ENCODE measurements around the gene MEFV. TPM values are rescaled to one million over a fixed set of nuclear protein-coding genes. Genes with fewer than 3 reads are reported as not detected.

The MEFV gene
- total RNA-seq, 1 donor from 2014 or later: not detected

DNA sequence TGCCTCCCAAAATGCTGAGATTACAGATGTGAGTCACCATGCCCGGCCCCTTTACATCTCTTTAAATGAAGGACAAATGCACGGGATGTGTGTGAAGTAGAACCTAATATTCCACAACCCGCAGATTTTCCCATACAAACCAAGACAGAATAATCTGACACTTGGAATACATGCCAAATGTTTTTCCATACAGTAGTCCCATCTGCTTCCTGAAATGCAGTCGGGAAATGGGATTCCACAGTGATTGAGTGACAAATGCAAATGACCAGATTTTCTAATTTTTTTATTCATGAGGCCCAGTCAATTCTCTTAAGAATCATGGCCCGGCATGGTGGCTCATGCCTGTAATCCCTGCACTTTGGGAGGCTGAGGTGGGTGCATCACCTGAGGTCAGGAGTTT is 14.7 kb downstream of the MEFV start:
- Mint-ChIP-seq H3K4me1 (ENCODE audit: unreplicated experiment) (no peaks in the 10 kb centered on the region), H3K9me3 (no peaks in the 10 kb centered on the region), H3K4me3 (no peak overlapping the region), H3K27me3 (peaks cover 28% of the 10 kb centered on the region), H3K27ac (no peak overlapping the region), H3K36me3 (no peaks in the 10 kb centered on the region)
- DNase-seq (ENCODE audit: extremely low spot score, unreplicated experiment): no peak
- TF ChIP-seq, protein P1, sequence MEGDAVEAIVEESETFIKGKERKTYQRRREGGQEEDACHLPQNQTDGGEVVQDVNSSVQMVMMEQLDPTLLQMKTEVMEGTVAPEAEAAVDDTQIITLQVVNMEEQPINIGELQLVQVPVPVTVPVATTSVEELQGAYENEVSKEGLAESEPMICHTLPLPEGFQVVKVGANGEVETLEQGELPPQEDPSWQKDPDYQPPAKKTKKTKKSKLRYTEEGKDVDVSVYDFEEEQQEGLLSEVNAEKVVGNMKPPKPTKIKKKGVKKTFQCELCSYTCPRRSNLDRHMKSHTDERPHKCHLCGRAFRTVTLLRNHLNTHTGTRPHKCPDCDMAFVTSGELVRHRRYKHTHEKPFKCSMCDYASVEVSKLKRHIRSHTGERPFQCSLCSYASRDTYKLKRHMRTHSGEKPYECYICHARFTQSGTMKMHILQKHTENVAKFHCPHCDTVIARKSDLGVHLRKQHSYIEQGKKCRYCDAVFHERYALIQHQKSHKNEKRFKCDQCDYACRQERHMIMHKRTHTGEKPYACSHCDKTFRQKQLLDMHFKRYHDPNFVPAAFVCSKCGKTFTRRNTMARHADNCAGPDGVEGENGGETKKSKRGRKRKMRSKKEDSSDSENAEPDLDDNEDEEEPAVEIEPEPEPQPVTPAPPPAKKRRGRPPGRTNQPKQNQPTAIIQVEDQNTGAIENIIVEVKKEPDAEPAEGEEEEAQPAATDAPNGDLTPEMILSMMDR (conservative IDR thresholded peaks at IDR 0.05): no peak

DNA sequence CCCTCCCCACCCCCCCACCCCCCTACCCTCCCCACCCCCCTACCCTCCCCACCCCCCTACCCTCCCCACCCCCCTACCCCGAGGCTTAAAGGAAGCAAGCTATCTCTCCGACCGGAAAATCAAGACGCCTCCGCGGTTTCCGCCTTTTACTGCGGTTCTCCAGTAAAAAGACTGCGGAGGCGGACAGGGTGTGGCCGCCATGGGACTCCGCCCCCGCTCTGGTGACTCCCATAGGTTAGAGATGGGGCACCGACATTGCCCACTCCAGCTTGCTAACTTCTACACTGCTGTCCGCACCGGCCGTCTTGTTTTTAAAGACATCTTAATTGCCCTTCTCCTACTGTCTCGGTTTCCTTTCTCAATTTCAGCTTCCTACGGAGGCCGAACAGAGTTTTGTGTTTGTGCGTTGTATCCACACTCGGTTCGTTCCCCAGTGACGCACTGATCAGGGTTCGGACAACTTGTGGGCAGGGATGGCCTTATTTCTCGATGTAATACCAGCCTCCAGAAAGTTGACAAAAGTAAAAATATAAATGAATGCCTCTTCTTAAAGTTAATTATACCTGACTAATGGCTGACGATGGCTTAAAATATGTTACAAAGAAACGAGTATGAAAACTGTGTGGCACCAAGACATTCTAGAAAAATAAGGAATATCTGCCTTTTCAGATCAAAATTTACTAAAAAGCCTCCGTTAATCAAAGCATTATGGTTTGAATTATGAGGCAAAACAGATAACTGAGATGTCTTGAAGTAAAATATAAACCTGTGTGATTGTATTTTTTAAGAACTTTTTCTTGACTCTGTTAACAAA is 20.4 kb downstream of the MEFV start:
- Mint-ChIP-seq H3K9me3 (peaks cover 6% of the 10 kb centered on the region), H3K4me1 (ENCODE audit: unreplicated experiment) (no peaks in the 10 kb centered on the region), H3K4me3 (peak overlapping the region; percentile 78), H3K27ac (no peak overlapping the region), H3K27me3 (peaks cover 6% of the 10 kb centered on the region), H3K36me3 (peaks cover 21% of the 10 kb centered on the region)
- TF ChIP-seq, protein P1 (conservative IDR thresholded peaks at IDR 0.05): no peak
- DNase-seq (ENCODE audit: extremely low spot score, unreplicated experiment): no peak

DNA sequence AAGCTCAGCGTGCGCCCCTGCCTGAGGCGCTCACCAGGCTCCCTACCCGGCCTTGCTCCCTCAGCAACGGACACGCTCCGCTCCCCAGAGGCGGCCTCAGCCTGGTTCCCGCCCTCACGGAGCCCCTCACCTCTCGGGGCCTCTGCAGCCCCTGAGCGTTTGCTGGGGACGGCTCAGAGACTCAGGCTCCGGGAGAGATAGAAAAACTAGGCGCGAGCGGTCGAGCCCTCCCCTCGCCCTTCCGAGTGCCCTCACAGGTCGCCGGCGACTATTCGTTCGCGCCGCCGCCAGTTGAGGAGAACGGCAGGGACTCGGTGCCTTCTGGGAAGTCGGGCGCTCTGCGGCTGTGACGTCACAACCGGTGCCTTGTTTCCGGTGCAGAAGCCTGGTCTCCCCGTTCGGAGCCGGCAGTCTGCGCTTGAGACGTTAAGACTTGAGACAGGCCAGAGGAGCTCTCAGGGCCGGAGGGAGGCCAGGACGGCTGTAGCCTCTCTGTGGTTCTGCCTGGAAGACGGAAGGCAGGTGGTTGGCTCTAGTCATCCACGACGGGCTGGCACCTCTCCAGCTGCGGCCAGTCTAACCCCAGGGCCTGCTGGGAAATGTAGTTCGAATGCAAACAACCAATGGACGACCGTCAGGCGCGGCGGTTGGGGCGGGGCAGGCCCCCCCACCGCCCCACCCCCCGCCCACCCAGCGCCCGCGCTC is 21.4 kb downstream of the MEFV start, which contains the start of gene ZNF200:
ZNF200 (minus strand) TSS at position 302 of the 705 bp plus-strand sequence. CDS start 1,403 bp downstream, outside the sequence.
- Mint-ChIP-seq H3K9me3 (peaks cover 9% of the 10 kb centered on the region), H3K4me3 (peak within 1 kb of the TSS; percentile 98), H3K4me1 (ENCODE audit: unreplicated experiment) (no peaks in the 10 kb centered on the region), H3K27ac (peak within 1 kb of the TSS; percentile 94), H3K27me3 (peaks cover 1% of the 10 kb centered on the region), H3K36me3 (peaks cover 31% of the 10 kb centered on the region)
- peak; percentile 94 for DNase-seq (ENCODE audit: extremely low spot score, unreplicated experiment)
- TF ChIP-seq, protein P1 (conservative IDR thresholded peaks at IDR 0.05): no peak

DNA sequence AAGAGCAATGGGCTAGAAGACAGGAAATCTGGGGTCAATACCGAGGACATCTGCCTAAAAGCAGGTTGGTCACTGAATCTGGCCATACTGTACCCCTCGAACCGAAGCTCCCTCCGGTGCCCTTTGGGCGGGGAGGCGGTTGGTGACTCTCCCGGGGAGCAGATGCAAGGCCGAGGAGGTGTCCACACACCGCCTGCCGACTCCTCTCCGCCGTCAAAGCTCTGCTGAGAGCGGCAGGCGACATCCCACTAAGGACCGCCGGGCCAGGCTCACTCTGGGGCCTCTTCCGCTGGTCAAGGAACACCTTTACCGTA is 21.9 kb downstream of the MEFV start:
- H3K36me3 Mint-ChIP-seq: peaks cover 33% of the 10 kb centered on the region

DNA sequence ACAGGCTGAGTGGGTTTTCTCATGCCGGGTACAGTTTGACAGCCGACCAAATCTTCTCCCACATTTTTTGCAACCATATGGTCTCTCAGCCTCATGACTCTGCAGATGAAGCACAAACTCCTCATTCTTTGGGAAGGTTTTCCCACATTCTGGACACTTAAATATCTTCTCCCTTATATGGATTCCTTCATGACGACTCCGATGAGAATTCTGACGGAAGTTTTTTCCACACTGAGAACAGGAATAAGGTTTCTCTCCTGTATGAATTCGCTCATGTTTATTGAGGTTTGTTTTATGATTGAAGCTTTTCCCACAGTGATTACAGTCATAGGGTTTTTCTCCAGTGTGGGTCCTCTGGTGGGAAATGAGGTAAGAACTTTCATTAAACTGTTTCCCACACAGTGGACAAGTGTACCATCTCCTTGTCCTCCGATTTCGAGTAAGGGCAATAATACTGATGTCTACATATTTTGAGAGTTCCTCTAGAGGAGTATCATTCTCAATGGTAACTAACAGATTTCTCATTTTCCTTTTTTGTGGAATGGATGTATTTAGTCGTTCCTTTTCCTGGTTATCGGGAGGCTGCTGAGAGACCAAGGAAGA is 32.4 kb downstream of the MEFV start:
- Mint-ChIP-seq H3K27me3 (no peaks in the 10 kb centered on the region), H3K27ac (no peak overlapping the region), H3K9me3 (peaks cover 21% of the 10 kb centered on the region), H3K4me1 (ENCODE audit: unreplicated experiment) (no peaks in the 10 kb centered on the region), H3K36me3 (peaks cover 66% of the 10 kb centered on the region), H3K4me3 (no peak overlapping the region)
- DNase-seq (ENCODE audit: extremely low spot score, unreplicated experiment): no peak
- TF ChIP-seq, protein P1 (conservative IDR thresholded peaks at IDR 0.05): no peak

More for the DNA sequence above, 21.9 kb downstream of the MEFV start:
- no peaks in the 10 kb centered on the region for H3K27me3 Mint-ChIP-seq
- H3K4me1 Mint-ChIP-seq (ENCODE audit: unreplicated experiment): no peaks in the 10 kb centered on the region
- TF ChIP-seq, protein P1 (conservative IDR thresholded peaks at IDR 0.05): no peak
- no peak for DNase-seq (ENCODE audit: extremely low spot score, unreplicated experiment)
- peaks cover 11% of the 10 kb centered on the region for H3K9me3 Mint-ChIP-seq
- H3K4me3 Mint-ChIP-seq: peak overlapping the region; percentile 98
- peak overlapping the region; percentile 94 for H3K27ac Mint-ChIP-seq

All from type B pancreatic cell (in vitro differentiated cells).